HepG2 (cell line): ENCODE measurements around the gene CDK11A. TPM values are rescaled to one million over a fixed set of nuclear protein-coding genes. Genes with fewer than 3 reads are reported as not detected.

Source experiments
- ASH2L ChIP-seq: fragments of 300-600, 200-600 bp; sonication (generic); IDR thresholded peaks from 2 replicates; pipeline ENCODE4 v1.7.0; 2017; ENCODE audit warnings: low read depth, mild to moderate bottlenecking, moderate library complexity, mixed read lengths, low read length; ENCODE audit not compliant: insufficient read length
- HOXA3 ChIP-seq: sonication (generic); formaldehyde crosslinking; IDR thresholded peaks from 2 replicates; pipeline ENCODE4 v1.5.0; 2020; ENCODE audit warnings: missing genetic modification reagents
- LCORL ChIP-seq, 2 experiments: fragments of 450-650 bp in 1 of 2; sonication (generic) in 1 of 2; formaldehyde crosslinking in 1 of 2; IDR thresholded peaks; 2 replicates each; pipeline versions ENCODE4 v1.5.0 to v1.6.1; 2017 to 2020; ENCODE audit warnings: antibody characterized with exemption in 1 of 2, missing genetic modification reagents in 1 of 2
- SNAPC4 ChIP-seq: sonication (generic); formaldehyde crosslinking; IDR thresholded peaks from 2 replicates; pipeline ENCODE4 v1.4.0; 2020; ENCODE audit warnings: mild to moderate bottlenecking, missing genetic modification reagents
- ZNF253 ChIP-seq: sonication (generic); formaldehyde crosslinking; IDR thresholded peaks from 2 replicates; pipeline ENCODE4 v1.8.0; 2022; ENCODE audit warnings: mild to moderate bottlenecking, missing genetic modification reagents, borderline replicate concordance
- ZNF318 ChIP-seq: sonication (generic); formaldehyde crosslinking; IDR thresholded peaks from 2 replicates; pipeline ENCODE4 v1.4.0; 2020; ENCODE audit warnings: mild to moderate bottlenecking, missing genetic modification reagents
- ZNF333 ChIP-seq: sonication (generic); formaldehyde crosslinking; IDR thresholded peaks from 2 replicates; pipeline ENCODE4 v1.4.0; 2020; ENCODE audit warnings: mild to moderate bottlenecking, missing genetic modification reagents, borderline replicate concordance
- ZNF784 ChIP-seq: sonication (generic); formaldehyde crosslinking; IDR thresholded peaks from 2 replicates; pipeline ENCODE4 v1.5.1; 2020; ENCODE audit warnings: missing genetic modification reagents, mild to moderate bottlenecking, borderline replicate concordance
- polyA plus RNA-seq, 8 experiments: library from polyadenylated mRNA; depleted of rRNA in 3 of 8; stranded (reverse) in 7 of 8; unstranded in 1 of 8; fragments of >200 nt; fragmentation: Illumina TruSeq in 4 of 8; extraction: Trizol in 4 of 8; gene quantifications; 2 replicates each; pipeline versions ENCODE4 v1.2.1 to v1.2.3, GENCODE V29; 2011 to 2016; ENCODE audit warnings: low read depth in 4 of 8, missing spikeins in 1 of 8, mixed read lengths in 1 of 8; ENCODE audit not compliant: insufficient read depth in 1 of 8
- total RNA-seq, 5 experiments: library from RNA; depleted of rRNA; stranded (reverse); fragments of >200 nt; fragmentation: Illumina TruSeq; extraction: Trizol; gene quantifications; 2 replicates each; pipeline ENCODE4 v1.2.3, GENCODE V29; 2016; ENCODE audit warnings: low read depth in 1 of 5
- TF ChIP-seq, protein P1 (sequence below): sonication (generic); formaldehyde crosslinking; conservative IDR thresholded peaks from 2 replicates; pipeline ENCODE4 v1.4.0; 2020; ENCODE audit warnings: missing genetic modification reagents
- TF ChIP-seq, protein P2 (sequence below): sonication (generic); formaldehyde crosslinking; IDR thresholded peaks from 2 replicates; pipeline ENCODE4 v1.8.1; 2023; ENCODE audit warnings: missing genetic modification reagents, mild to moderate bottlenecking, borderline replicate concordance

Gene CDK11A
- total and polyA plus RNA-seq, 2 of the 13 experiments (the other 11 are each of a cell fraction or from before 2014, with no cell fraction given) = 11.2 to 17.9 TPM

GRCh38 chr1:1678581-1679380 lies 45.4 kb downstream of the CDK11A start (continued):
- TF ChIP-seq ZNF784 (CRISPR knock-in tag) = peak; percentile 73; the same call in 1 of the 2 replicates
- TF ChIP-seq, protein P1, sequence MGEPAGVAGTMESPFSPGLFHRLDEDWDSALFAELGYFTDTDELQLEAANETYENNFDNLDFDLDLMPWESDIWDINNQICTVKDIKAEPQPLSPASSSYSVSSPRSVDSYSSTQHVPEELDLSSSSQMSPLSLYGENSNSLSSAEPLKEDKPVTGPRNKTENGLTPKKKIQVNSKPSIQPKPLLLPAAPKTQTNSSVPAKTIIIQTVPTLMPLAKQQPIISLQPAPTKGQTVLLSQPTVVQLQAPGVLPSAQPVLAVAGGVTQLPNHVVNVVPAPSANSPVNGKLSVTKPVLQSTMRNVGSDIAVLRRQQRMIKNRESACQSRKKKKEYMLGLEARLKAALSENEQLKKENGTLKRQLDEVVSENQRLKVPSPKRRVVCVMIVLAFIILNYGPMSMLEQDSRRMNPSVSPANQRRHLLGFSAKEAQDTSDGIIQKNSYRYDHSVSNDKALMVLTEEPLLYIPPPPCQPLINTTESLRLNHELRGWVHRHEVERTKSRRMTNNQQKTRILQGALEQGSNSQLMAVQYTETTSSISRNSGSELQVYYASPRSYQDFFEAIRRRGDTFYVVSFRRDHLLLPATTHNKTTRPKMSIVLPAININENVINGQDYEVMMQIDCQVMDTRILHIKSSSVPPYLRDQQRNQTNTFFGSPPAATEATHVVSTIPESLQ (CRISPR knock-in tag) = no peak
- peak; percentile 70; the same call in 1 of the 2 replicates for TF ChIP-seq SNAPC4 (CRISPR knock-in tag)
- TF ChIP-seq ZNF333 (CRISPR knock-in tag) = peak; percentile 60; the same call in 1 of the 2 replicates
- TF ChIP-seq LCORL (IDR thresholded peaks at IDR 0.05) = no peak
- no peak for TF ChIP-seq LCORL (CRISPR knock-in tag; IDR thresholded peaks at IDR 0.05)
- TF ChIP-seq ASH2L = peak; percentile 40
- TF ChIP-seq, protein P2, sequence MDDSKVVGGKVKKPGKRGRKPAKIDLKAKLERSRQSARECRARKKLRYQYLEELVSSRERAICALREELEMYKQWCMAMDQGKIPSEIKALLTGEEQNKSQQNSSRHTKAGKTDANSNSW (CRISPR knock-in tag) = no peak
- TF ChIP-seq HOXA3 (CRISPR knock-in tag) = peak; percentile 81; the same call in 1 of the 2 replicates
- TF ChIP-seq ZNF253 = no peak
- TF ChIP-seq ZNF318 (CRISPR knock-in tag) = no peak
